Thyroid gland (tissue), 4 donors: ENCODE measurements around the gene VPREB1. TPM values are rescaled to one million over a fixed set of nuclear protein-coding genes. Genes with fewer than 3 reads are reported as not detected.

Experiments
- DNase-seq, 2 donors: peaks; one replicate each; pipeline ENCODE4 v3.0.0-alpha.2; 2019
- H3K27ac ChIP-seq, 3 donors: fragments of 200-600 bp; sonication (generic); 1 replicate in 2 of 3; 2 replicates in 1 of 3; pipeline ENCODE4 v1.5.1; 2016 to 2019; ENCODE audit warnings: mild to moderate bottlenecking in 1 of 3, moderate library complexity in 1 of 3
- H3K27me3 ChIP-seq: fragments of 200-600 bp; sonication (generic); one replicate; pipeline ENCODE4 v1.5.1; 2019
- H3K36me3 ChIP-seq, 2 donors: fragments of 200-600 bp; sonication (generic); one replicate each; pipeline ENCODE4 v1.5.1; 2016 to 2019
- H3K4me1 ChIP-seq, 2 donors: fragments of 200-600 bp; sonication (generic); one replicate each; pipeline ENCODE4 v1.5.1; 2017 to 2019
- H3K4me3 ChIP-seq, 3 donors: fragments of 200-600 bp; sonication (generic); replicated peaks in 1 of 3; 1 replicate in 2 of 3; 2 replicates in 1 of 3; pipeline ENCODE4 v1.5.1; 2016; ENCODE audit warnings: mild to moderate bottlenecking in 1 of 3
- H3K9me3 ChIP-seq: fragments of 200-600 bp; sonication (generic); one replicate; pipeline ENCODE4 v1.5.1; 2017
- POLR2A ChIP-seq, 2 donors: fragments of 450-650 bp; IDR thresholded peaks; one replicate each; pipeline ENCODE4 v1.6.1; 2017; ENCODE audit warnings: antibody characterized with exemption in 2 of 2, mild to moderate bottlenecking in 2 of 2, moderate library complexity in 1 of 2
- WGBS, 2 donors: methylation state at CpG; one replicate each; pipeline ENCODE4 v1.1.5; 2017; 5-methylcytosine and 5-hydroxymethylcytosine counted together
- intact Hi-C: fragments of 100-400 bp; cut with DNase I; formaldehyde crosslinking; loops from one replicate; pipeline ENCODE4 v1.15.1; 2023
- total RNA-seq, 4 donors: library from RNA; depleted of rRNA; stranded (reverse); fragments of >200 nt; gene quantifications; one replicate each; pipeline ENCODE4 v1.2.3, GENCODE V29; 2016
- TF ChIP-seq, protein P1 (sequence below), 6 experiments: fragments of 200-600 bp in 3 of 6; fragments of 450-650 bp in 3 of 6; sonication (generic) in 3 of 6; IDR thresholded peaks; one replicate each; pipeline ENCODE4 v1.5.1; 2016 to 2019; ENCODE audit warnings: antibody characterized with exemption in 6 of 6, mild to moderate bottlenecking in 2 of 6, inconsistent platforms in 1 of 6, moderate library complexity in 1 of 6

VPREB1 gene
- total RNA-seq, 4 donors from 2014 or later = not detected

DNA sequence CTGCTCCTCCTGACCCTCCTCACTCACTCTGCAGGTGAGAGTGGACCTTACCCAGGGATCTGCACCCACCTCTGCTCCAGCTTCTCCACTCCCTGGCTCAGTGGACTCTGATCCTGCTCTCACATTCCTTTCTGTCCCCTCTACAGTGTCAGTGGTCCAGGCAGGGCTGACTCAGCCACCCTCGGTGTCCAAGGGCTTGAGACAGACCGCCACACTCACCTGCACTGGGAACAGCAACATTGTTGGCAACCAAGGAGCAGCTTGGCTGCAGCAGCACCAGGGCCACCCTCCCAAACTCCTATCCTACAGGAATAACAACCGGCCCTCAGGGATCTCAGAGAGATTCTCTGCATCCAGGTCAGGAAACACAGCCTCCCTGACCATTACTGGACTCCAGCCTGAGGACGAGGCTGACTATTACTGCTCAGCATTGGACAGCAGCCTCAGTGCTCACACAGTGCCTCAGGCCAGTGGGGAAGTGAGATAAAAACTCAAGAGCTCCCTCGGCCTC is 29.7 kb upstream of the VPREB1 start:
- Histone ChIP-seq H3K27ac (no peak overlapping the region), H3K9me3 (no peaks in the 10 kb centered on the region), H3K4me3 (no peak overlapping the region), H3K27me3 (no peaks in the 10 kb centered on the region), H3K36me3 (no peaks in the 10 kb centered on the region), H3K4me1 (no peaks in the 10 kb centered on the region)
- 61 to 78% methylated on average over 3 to 5 of the region's 5 CpGs for WGBS, 2 donors
- DNase-seq = no peak
- intact Hi-C loops = no loop called here
- no peak for TF ChIP-seq POLR2A (IDR thresholded peaks at IDR 0.05)
- TF ChIP-seq, protein P1, sequence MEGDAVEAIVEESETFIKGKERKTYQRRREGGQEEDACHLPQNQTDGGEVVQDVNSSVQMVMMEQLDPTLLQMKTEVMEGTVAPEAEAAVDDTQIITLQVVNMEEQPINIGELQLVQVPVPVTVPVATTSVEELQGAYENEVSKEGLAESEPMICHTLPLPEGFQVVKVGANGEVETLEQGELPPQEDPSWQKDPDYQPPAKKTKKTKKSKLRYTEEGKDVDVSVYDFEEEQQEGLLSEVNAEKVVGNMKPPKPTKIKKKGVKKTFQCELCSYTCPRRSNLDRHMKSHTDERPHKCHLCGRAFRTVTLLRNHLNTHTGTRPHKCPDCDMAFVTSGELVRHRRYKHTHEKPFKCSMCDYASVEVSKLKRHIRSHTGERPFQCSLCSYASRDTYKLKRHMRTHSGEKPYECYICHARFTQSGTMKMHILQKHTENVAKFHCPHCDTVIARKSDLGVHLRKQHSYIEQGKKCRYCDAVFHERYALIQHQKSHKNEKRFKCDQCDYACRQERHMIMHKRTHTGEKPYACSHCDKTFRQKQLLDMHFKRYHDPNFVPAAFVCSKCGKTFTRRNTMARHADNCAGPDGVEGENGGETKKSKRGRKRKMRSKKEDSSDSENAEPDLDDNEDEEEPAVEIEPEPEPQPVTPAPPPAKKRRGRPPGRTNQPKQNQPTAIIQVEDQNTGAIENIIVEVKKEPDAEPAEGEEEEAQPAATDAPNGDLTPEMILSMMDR (IDR thresholded peaks at IDR 0.05) = no peak

DNA sequence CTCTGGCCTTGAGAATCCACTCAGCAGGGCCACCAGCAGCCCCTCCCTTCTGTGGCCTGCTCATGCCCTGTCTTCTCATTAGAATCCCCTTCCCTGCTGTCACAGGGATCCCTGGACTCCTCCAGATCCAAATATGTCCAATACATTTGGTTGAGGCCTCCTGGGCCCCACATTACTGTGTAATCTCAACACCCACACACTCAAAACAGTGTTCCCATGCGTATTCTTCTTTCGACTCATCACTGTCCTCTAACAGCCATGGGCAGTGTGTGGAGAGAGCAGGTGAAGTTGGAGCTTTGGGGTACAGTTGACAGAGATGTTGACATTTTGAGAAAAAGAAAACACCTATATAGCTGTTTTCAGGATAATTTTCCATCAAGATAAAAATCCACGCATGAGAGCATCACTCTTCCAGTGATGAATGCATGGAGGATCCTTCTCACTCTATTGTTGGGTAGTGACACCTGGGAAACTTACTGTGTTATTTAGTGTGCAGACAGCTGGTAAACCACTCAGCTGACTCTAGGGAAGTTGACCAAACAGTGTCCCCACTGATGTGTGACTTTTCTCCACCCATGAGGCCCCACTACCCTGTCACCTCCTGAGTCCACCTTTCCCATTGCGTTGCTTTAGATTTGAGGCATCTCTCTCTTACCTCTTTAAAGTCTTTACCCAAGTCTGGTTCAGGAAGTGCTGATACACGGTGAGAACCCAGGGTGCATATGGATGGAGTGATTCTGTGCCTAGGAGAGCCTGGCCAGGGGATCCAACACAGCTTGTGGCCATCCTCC is 28.7 kb upstream of the VPREB1 start:
- Histone ChIP-seq H3K27me3 (no peaks in the 10 kb centered on the region), H3K9me3 (no peaks in the 10 kb centered on the region), H3K27ac (no peak overlapping the region), H3K4me3 (no peak overlapping the region), H3K36me3 (no peaks in the 10 kb centered on the region), H3K4me1 (no peaks in the 10 kb centered on the region)
- TF ChIP-seq, protein P1 (IDR thresholded peaks at IDR 0.05) = no peak
- TF ChIP-seq POLR2A (IDR thresholded peaks at IDR 0.05) = no peak
- intact Hi-C loops = no loop called here
- DNase-seq = no peak
- 84 to 89% methylated on average over 5 of the region's 5 CpGs for WGBS, 2 donors

DNA sequence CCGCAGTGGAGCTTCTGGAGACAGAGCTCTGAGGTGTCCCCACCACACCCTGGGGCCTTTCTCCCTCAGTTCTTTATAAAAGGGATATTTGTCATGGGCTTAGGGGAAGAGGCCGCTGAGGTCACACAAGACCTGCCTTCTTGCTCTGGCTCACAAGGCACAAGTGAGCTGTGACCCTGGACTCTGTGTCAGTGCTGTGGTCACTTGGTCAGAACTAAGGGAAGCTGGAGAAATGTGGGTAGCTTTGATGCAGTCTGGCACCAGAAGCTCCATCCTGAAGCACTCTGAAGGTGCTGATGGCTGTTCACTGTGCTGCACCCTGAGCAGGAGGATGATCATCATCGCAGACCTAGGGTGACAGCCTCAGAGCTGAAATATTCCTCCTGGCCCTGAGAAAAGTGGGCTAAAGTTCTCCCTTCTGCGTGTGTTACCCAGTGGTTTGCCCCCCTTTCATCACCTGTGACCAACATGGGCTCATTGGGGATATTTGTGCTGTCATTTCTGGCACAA is 28.1 kb upstream of the VPREB1 start:
- Histone ChIP-seq H3K27ac (no peak overlapping the region), H3K4me1 (no peaks in the 10 kb centered on the region), H3K36me3 (no peaks in the 10 kb centered on the region), H3K9me3 (no peaks in the 10 kb centered on the region), H3K27me3 (no peaks in the 10 kb centered on the region), H3K4me3 (no peak overlapping the region)
- intact Hi-C loops = no loop called here
- no peak for DNase-seq
- TF ChIP-seq, protein P1 (IDR thresholded peaks at IDR 0.05) = no peak
- TF ChIP-seq POLR2A (IDR thresholded peaks at IDR 0.05) = no peak
- WGBS, 2 donors = 78 to 88% methylated on average over 4 of the region's 4 CpGs

DNA sequence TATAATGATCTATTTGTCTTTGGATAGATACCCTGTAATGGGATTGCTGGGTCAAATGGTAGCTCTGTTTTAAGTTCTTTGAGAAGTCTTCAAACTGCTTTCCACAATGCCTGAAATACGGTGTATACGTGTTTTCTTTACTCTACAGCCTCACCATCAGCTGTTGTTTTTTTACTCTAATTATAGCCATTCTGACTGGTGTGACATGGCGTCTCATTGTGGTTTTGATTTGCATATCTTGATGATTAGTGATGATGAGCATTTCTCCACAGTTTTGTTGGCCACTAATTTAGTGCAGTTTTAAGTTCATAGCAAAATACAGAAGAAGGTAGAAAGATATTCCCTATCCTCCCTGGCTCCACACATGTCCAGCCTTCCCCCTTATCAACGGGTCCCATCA is 26.3 kb upstream of the VPREB1 start:
- Histone ChIP-seq H3K27ac (no peak overlapping the region), H3K27me3 (no peaks in the 10 kb centered on the region), H3K36me3 (no peaks in the 10 kb centered on the region), H3K9me3 (no peaks in the 10 kb centered on the region), H3K4me1 (no peaks in the 10 kb centered on the region), H3K4me3 (no peak overlapping the region)
- DNase-seq = no peak
- no peak for TF ChIP-seq POLR2A (IDR thresholded peaks at IDR 0.05)
- TF ChIP-seq, protein P1 (IDR thresholded peaks at IDR 0.05) = no peak
- intact Hi-C loops = no loop called here
- WGBS, 2 donors = 58 to 84% methylated on average over 4 of the region's 4 CpGs
